A549 (cell line): ENCODE results near the gene PDHX. TPM values are rescaled to one million over a fixed set of nuclear protein-coding genes. Genes with fewer than 3 reads are reported as not detected.

Experiments used
- ATAC-seq, 2 experiments: fragments of 200-7000 bp in 1 of 2; fragments of >200 bp in 1 of 2; cut with Nextera tagmentation in 1 of 2; cut with Tn5 transposase in 1 of 2; 3 replicates each; pipeline versions ENCODE4 v1.8.0 to v1.9.1; 2018 to 2020; ENCODE audit warnings: mild to moderate bottlenecking in 1 of 2, moderate library complexity in 1 of 2
- CTCF ChIA-PET: fragments of 300-600 bp; sonication (Branson Sonifier 250); formaldehyde crosslinking; extraction: SDS; loops from one replicate; lab custom pipeline; 2021; ENCODE audit warnings: antibody characterized with exemption, inconsistent platforms; lab: Yijun Ruan, JAX
- POLR2A ChIA-PET: fragments of 350-600 bp; formaldehyde crosslinking; extraction: SDS; loops from one replicate; lab custom pipeline; 2021; ENCODE audit warnings: antibody characterized with exemption, inconsistent platforms; lab: Yijun Ruan, JAX
- DNase-seq, 2 experiments: peaks; one replicate each; pipeline versions ENCODE4 v3.0.0 to v3.0.0-alpha.2; 2011 to 2016; ENCODE audit warnings: low read depth in 1 of 2, low spot score in 1 of 2
- FAIRE-seq: peaks from 2 replicates; lab custom pipeline; 2011; peaks lifted over from hg19 to GRCh38; lab: Jason Lieb, UNC
- H3K27ac ChIP-seq, 2 experiments: fragments of >200 bp; sonication (Bioruptor Twin); formaldehyde crosslinking; 3 replicates each; pipeline ENCODE4 v1.5.1; 2016 to 2017
- H3K4me1 ChIP-seq: fragments of >200 bp; sonication (Bioruptor Twin); formaldehyde crosslinking; 3 replicates; pipeline ENCODE4 v1.6.1; 2016
- H3K4me2 ChIP-seq: fragments of >200 bp; sonication (Bioruptor Twin); formaldehyde crosslinking; 3 replicates; pipeline ENCODE4 v1.6.1; 2016
- H3K4me3 ChIP-seq: fragments of >200 bp; sonication (Bioruptor Twin); formaldehyde crosslinking; 3 replicates; pipeline ENCODE4 v1.5.1; 2016
- H3K9me3 ChIP-seq: fragments of >200 bp; sonication (Bioruptor Twin); formaldehyde crosslinking; 3 replicates; pipeline ENCODE4 v1.6.1; 2016
- CHD4 ChIP-seq: fragments of 200-600 bp; sonication (generic); IDR thresholded peaks from 2 replicates; pipeline ENCODE4 v1.6.1; 2016; ENCODE audit warnings: antibody characterized with exemption, mild to moderate bottlenecking, borderline replicate concordance
- CTCF ChIP-seq: fragments of >200 bp; sonication (Bioruptor Twin); formaldehyde crosslinking; IDR thresholded peaks from 3 replicates; pipeline ENCODE4 v1.5.1; 2016
- EHF ChIP-seq: fragments of 250-450 bp; sonication (Bioruptor Pico); IDR thresholded peaks from 2 replicates; pipeline ENCODE4 v1.5.0; 2020; ENCODE audit warnings: mild to moderate bottlenecking
- ESRRA ChIP-seq: fragments of 150-350 bp; IDR thresholded peaks from 2 replicates; pipeline ENCODE4 v1.6.1; 2014; ENCODE audit warnings: mild to moderate bottlenecking, low read length, borderline replicate concordance
- FOSB ChIP-seq: fragments of 250-450 bp; sonication (Bioruptor Pico); IDR thresholded peaks from 2 replicates; pipeline ENCODE4 v1.5.0; 2020; ENCODE audit warnings: mild to moderate bottlenecking, moderate library complexity
- FOSL2 ChIP-seq, 2 experiments: fragments of 450-650 bp in 1 of 2; fragments of >200 bp in 1 of 2; sonication (Bioruptor Twin) in 1 of 2; formaldehyde crosslinking; IDR thresholded peaks; 2 replicates each; pipeline versions ENCODE4 v1.5.0 to v1.6.1; 2016 to 2020; ENCODE audit warnings: mild to moderate bottlenecking in 1 of 2, moderate library complexity in 1 of 2
- FOXS1 ChIP-seq: fragments of 250-450 bp; sonication (Bioruptor Pico); IDR thresholded peaks from 2 replicates; pipeline ENCODE4 v1.5.0; 2020; ENCODE audit warnings: mild to moderate bottlenecking, moderate library complexity
- HES2 ChIP-seq: fragments of >200 bp; sonication (Bioruptor Twin); formaldehyde crosslinking; IDR thresholded peaks from 2 replicates; pipeline ENCODE4 v1.6.1; 2016
- HOXB13 ChIP-seq: fragments of 250-450 bp; sonication (Bioruptor Pico); IDR thresholded peaks from 2 replicates; pipeline ENCODE4 v1.5.0; 2020; ENCODE audit warnings: low read depth, mild to moderate bottlenecking, moderate library complexity
- JUN ChIP-seq, 2 experiments: fragments of >200 bp; sonication (Bioruptor Twin); formaldehyde crosslinking; IDR thresholded peaks; 2 replicates in 1 of 2; 3 replicates in 1 of 2; pipeline ENCODE4 v1.6.1; 2016 to 2017
- KDM1A ChIP-seq: fragments of 200-600 bp; sonication (generic); IDR thresholded peaks from 2 replicates; pipeline ENCODE4 v1.6.1; 2016; ENCODE audit warnings: low read depth, mild to moderate bottlenecking
- MAFK ChIP-seq: fragments of 450-650 bp; IDR thresholded peaks from 2 replicates; pipeline ENCODE4 v1.6.1; 2014; ENCODE audit not compliant: partially characterized antibody
- PBX3 ChIP-seq: IDR thresholded peaks from 2 replicates; pipeline ENCODE4 v1.6.1; 2012
- RAD21 ChIP-seq, 2 experiments: fragments of >200 bp in 1 of 2; sonication (Bioruptor Twin) in 1 of 2; formaldehyde crosslinking in 1 of 2; IDR thresholded peaks in 1 of 2; conservative IDR thresholded peaks in 1 of 2; 2 replicates in 1 of 2; 3 replicates in 1 of 2; pipeline ENCODE4 v1.6.1; 2012 to 2018; ENCODE audit warnings: inconsistent platforms in 1 of 2
- REST ChIP-seq: fragments of 200-600 bp; sonication (generic); IDR thresholded peaks from 2 replicates; pipeline ENCODE4 v1.6.1; 2016; ENCODE audit warnings: antibody characterized with exemption, mild to moderate bottlenecking, moderate library complexity
- RNF2 ChIP-seq: fragments of 200-600 bp; sonication (generic); IDR thresholded peaks from 2 replicates; pipeline ENCODE4 v1.6.1; 2016; ENCODE audit warnings: low read depth, mild to moderate bottlenecking, antibody characterized with exemption, moderate library complexity, borderline replicate concordance
- SREBF2 ChIP-seq: fragments of 450-650 bp; IDR thresholded peaks from 2 replicates; pipeline ENCODE4 v1.6.1; 2014; ENCODE audit warnings: mild to moderate bottlenecking, moderate library complexity
- ZC3H11A ChIP-seq: fragments of 450-650 bp; IDR thresholded peaks from 2 replicates; pipeline ENCODE4 v1.6.1; 2014; ENCODE audit warnings: antibody characterized with exemption, mild to moderate bottlenecking
- ZFP36 ChIP-seq: fragments of 450-650 bp; IDR thresholded peaks from 2 replicates; pipeline ENCODE4 v1.6.1; 2014; ENCODE audit warnings: borderline replicate concordance; ENCODE audit not compliant: partially characterized antibody
- ZSCAN20 ChIP-seq: fragments of 250-450 bp; sonication (Bioruptor Pico); IDR thresholded peaks from 2 replicates; pipeline ENCODE4 v1.8.0; 2022; ENCODE audit warnings: mild to moderate bottlenecking, moderate library complexity
- WGBS: methylation state at CpG from one replicate; pipeline ENCODE4 v1.1.6; 2017; ENCODE audit errors: missing lambda C conversion rate; 5-methylcytosine and 5-hydroxymethylcytosine counted together
- polyA plus RNA-seq, 4 experiments: library from polyadenylated mRNA; depleted of rRNA in 3 of 4; stranded (reverse); fragments of >200 nt; fragmentation: RNase III in 1 of 4; extraction: RNeasy Plus Mini Kit Qiagen cat#74134 plus additional on column Dnase treatment in 1 of 4; gene quantifications; 2 replicates in 3 of 4; 3 replicates in 1 of 4; pipeline ENCODE4 v1.2.3, GENCODE V29; 2011 to 2017

The PDHX gene
- polyA plus RNA-seq, 2 of the 4 experiments (the other 2 are of a cell fraction): 46.5 to 87.4 TPM

- FAIRE-seq (no peak), ATAC-seq (no peak)
- no peak overlapping the region for H3K27ac ChIP-seq
Observed at GRCh38 chr11:34898474-34898873, 17.9 kb upstream of the PDHX start.

More at GRCh38 chr11:34898474-34898873, 17.9 kb upstream of the PDHX start:
- ChIA-PET CTCF (interaction anchor here (0.9 to 5.4 kb wide), 12 partner anchors 6 to 724 kb away, joined by 3 to 30 read pairs (median 6); partner anchors contain the start of gene ELF5), POLR2A (no interaction called here)
- TF ChIP-seq RAD21 (conservative IDR thresholded peaks at IDR 0.05 in 1 of 2, IDR thresholded peaks at IDR 0.05 in 1 of 2) (no peak), FOXS1 (CRISPR knock-in tag) (no peak), CTCF (no peak), EHF (CRISPR knock-in tag) (no peak), ZSCAN20 (CRISPR knock-in tag) (no peak), PBX3 (no peak), CHD4 (no peak), JUN (IDR thresholded peaks at IDR 0.05) (no peak), HES2 (no peak), FOSL2 (IDR thresholded peaks at IDR 0.05) (no peak), FOSL2 (CRISPR knock-in tag; IDR thresholded peaks at IDR 0.05) (no peak), REST (no peak), KDM1A (no peak), MAFK (no peak), ZC3H11A (no peak), ZFP36 (no peak), FOSB (CRISPR knock-in tag) (no peak), SREBF2 (no peak), RNF2 (no peak), ESRRA (no peak), HOXB13 (no peak)
- Histone ChIP-seq H3K9me3 (peaks cover 44% of the 10 kb centered on the region), H3K4me2 (no peak overlapping the region), H3K4me1 (no peaks in the 10 kb centered on the region), H3K4me3 (no peak overlapping the region)
- 92% methylated on average over 10 of the region's 10 CpGs for WGBS
- DNase-seq: no peak
